Measurements from ENCODE around the gene METTL9. TPM values are rescaled to one million over a fixed set of nuclear protein-coding genes. Genes with fewer than 3 reads are reported as not detected.

The METTL9 gene
- total and polyA plus RNA-seq, 2 of the 13 experiments (the other 11 are each of a cell fraction or from before 2014, with no cell fraction given) = 123 to 204 TPM

DNA sequence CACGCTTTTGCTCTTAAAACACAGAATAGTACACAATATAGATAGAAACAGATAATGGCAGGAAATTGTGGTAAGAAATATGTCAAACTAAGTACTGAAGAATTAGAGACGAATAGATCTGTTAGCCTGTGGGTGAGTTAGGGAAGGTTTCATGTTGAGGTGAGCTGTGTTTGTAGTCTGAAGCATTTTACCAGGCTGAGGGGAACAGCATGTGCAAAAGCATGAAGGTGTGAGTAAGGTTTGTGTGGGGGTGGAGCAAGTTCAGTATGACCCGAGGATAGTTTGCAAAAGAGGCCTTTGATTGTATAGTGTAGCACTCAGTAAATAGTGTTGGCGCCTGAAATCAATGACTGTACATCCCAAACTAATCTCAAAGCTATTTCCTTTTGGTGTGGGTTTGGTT, 39.2 kb downstream of the METTL9 start (continued):
- TF ChIP-seq ZNF644 (CRISPR knock-in tag; IDR thresholded peaks at IDR 0.05; ENCODE audit: low read depth) (no peak), DNMT3B (CRISPR knock-in tag; conservative IDR thresholded peaks at IDR 0.05) (no peak), GABPA (IDR thresholded peaks at IDR 0.05; ENCODE audit: low read depth, low read length) (no peak), GABPA (CRISPR knock-in tag; IDR thresholded peaks at IDR 0.05; ENCODE audit: low read depth) (peak; percentile 55; the same call in 1 of the 2 replicates), EED (CRISPR knock-in tag; IDR thresholded peaks at IDR 0.05) (no peak), KLF9 (CRISPR knock-in tag; IDR thresholded peaks at IDR 0.05; ENCODE audit: low read depth) (no peak), HOXA3 (CRISPR knock-in tag; IDR thresholded peaks at IDR 0.05) (peak; percentile 50; the same call in 1 of the 2 replicates), PPARG (CRISPR knock-in tag; conservative IDR thresholded peaks at IDR 0.05) (0 out of 2 replicates have a peak, but pooled peaks have one; percentile 30), TBL1XR1 (IDR thresholded peaks at IDR 0.05; ENCODE audit: borderline replicate concordance, low read length, partially characterized antibody) (peak; percentile 59)
- TF ChIP-seq, protein P1, sequence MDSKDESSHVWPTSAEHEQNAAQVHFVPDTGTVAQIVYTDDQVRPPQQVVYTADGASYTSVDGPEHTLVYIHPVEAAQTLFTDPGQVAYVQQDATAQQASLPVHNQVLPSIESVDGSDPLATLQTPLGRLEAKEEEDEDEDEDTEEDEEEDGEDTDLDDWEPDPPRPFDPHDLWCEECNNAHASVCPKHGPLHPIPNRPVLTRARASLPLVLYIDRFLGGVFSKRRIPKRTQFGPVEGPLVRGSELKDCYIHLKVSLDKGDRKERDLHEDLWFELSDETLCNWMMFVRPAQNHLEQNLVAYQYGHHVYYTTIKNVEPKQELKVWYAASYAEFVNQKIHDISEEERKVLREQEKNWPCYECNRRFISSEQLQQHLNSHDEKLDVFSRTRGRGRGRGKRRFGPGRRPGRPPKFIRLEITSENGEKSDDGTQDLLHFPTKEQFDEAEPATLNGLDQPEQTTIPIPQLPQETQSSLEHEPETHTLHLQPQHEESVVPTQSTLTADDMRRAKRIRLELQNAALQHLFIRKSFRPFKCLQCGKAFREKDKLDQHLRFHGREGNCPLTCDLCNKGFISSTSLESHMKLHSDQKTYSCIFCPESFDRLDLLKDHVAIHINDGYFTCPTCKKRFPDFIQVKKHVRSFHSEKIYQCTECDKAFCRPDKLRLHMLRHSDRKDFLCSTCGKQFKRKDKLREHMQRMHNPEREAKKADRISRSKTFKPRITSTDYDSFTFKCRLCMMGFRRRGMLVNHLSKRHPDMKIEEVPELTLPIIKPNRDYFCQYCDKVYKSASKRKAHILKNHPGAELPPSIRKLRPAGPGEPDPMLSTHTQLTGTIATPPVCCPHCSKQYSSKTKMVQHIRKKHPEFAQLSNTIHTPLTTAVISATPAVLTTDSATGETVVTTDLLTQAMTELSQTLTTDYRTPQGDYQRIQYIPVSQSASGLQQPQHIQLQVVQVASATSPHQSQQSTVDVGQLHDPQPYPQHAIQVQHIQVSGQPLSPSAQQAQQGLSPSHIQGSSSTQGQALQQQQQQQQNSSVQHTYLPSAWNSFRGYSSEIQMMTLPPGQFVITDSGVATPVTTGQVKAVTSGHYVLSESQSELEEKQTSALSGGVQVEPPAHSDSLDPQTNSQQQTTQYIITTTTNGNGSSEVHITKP (CRISPR knock-in tag; IDR thresholded peaks at IDR 0.05; ENCODE audit: low read depth) = peak; percentile 70
- TF ChIP-seq, protein P2, sequence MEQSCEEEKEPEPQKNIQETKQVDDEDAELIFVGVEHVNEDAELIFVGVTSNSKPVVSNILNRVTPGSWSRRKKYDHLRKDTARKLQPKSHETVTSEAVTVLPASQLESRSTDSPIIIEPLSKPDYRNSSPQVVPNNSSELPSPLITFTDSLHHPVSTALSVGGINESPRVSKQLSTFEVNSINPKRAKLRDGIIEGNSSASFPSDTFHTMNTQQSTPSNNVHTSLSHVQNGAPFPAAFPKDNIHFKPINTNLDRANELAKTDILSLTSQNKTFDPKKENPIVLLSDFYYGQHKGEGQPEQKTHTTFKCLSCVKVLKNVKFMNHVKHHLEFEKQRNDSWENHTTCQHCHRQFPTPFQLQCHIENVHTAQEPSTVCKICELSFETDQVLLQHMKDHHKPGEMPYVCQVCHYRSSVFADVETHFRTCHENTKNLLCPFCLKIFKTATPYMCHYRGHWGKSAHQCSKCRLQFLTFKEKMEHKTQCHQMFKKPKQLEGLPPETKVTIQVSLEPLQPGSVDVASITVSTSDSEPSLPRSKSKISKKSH (CRISPR knock-in tag; IDR thresholded peaks at IDR 0.05; ENCODE audit: borderline replicate concordance) = no peak
- TF ChIP-seq, protein P3, sequence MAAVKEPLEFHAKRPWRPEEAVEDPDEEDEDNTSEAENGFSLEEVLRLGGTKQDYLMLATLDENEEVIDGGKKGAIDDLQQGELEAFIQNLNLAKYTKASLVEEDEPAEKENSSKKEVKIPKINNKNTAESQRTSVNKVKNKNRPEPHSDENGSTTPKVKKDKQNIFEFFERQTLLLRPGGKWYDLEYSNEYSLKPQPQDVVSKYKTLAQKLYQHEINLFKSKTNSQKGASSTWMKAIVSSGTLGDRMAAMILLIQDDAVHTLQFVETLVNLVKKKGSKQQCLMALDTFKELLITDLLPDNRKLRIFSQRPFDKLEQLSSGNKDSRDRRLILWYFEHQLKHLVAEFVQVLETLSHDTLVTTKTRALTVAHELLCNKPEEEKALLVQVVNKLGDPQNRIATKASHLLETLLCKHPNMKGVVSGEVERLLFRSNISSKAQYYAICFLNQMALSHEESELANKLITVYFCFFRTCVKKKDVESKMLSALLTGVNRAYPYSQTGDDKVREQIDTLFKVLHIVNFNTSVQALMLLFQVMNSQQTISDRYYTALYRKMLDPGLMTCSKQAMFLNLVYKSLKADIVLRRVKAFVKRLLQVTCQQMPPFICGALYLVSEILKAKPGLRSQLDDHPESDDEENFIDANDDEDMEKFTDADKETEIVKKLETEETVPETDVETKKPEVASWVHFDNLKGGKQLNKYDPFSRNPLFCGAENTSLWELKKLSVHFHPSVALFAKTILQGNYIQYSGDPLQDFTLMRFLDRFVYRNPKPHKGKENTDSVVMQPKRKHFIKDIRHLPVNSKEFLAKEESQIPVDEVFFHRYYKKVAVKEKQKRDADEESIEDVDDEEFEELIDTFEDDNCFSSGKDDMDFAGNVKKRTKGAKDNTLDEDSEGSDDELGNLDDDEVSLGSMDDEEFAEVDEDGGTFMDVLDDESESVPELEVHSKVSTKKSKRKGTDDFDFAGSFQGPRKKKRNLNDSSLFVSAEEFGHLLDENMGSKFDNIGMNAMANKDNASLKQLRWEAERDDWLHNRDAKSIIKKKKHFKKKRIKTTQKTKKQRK (IDR thresholded peaks at IDR 0.05; ENCODE audit: low read length) = no peak
- TF ChIP-seq, protein P4, sequence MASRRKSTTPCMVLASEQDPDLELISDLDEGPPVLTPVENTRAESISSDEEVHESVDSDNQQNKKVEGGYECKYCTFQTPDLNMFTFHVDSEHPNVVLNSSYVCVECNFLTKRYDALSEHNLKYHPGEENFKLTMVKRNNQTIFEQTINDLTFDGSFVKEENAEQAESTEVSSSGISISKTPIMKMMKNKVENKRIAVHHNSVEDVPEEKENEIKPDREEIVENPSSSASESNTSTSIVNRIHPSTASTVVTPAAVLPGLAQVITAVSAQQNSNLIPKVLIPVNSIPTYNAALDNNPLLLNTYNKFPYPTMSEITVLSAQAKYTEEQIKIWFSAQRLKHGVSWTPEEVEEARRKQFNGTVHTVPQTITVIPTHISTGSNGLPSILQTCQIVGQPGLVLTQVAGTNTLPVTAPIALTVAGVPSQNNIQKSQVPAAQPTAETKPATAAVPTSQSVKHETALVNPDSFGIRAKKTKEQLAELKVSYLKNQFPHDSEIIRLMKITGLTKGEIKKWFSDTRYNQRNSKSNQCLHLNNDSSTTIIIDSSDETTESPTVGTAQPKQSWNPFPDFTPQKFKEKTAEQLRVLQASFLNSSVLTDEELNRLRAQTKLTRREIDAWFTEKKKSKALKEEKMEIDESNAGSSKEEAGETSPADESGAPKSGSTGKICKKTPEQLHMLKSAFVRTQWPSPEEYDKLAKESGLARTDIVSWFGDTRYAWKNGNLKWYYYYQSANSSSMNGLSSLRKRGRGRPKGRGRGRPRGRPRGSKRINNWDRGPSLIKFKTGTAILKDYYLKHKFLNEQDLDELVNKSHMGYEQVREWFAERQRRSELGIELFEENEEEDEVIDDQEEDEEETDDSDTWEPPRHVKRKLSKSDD (CRISPR knock-in tag; IDR thresholded peaks at IDR 0.05; ENCODE audit: low read depth) = peak; percentile 69; the same call in 1 of the 2 replicates

Data from HepG2 (cell line).